Mucosa of gallbladder (tissue), 1 donor: Measurements from ENCODE around the gene SEMA4D. TPM values are rescaled to one million over a fixed set of nuclear protein-coding genes. Genes with fewer than 3 reads are reported as not detected.

ENCODE experiments used
- DNase-seq: peaks from one replicate; pipeline ENCODE4 v3.0.0-alpha.2; 2020; ENCODE audit warnings: low spot score
- total RNA-seq: library from RNA; stranded (reverse); gene quantifications from one replicate; pipeline ENCODE4 v1.2.1, GENCODE V29; 2021
- donor health status: DM: no; HTN: no; CAD: no.

Gene SEMA4D
- total RNA-seq, 1 donor from 2014 or later = 66.2 TPM

GRCh38 chr9:89318123-89319014 lies 179.5 kb downstream of the SEMA4D start, which contains the start of gene SECISBP2:
SECISBP2 (plus strand) TSS chr9:89318500; CDS start chr9:89318577, 77 bp downstream.
- peak; percentile 96 for DNase-seq

- DNase-seq = no peak
These were observed 180.6 kb downstream of the SEMA4D start for GRCh38 chr9:89317282-89317681.

- DNase-seq = no peak
These were observed 182.4 kb downstream of the SEMA4D start for GRCh38 chr9:89315482-89315881.

GRCh38 chr9:89314955-89315354 lies 183.0 kb downstream of the SEMA4D start:
- no peak for DNase-seq

GRCh38 chr9:89313842-89314241 lies 184.1 kb downstream of the SEMA4D start:
- DNase-seq = no peak

GRCh38 chr9:89312222-89312571 lies 185.7 kb downstream of the SEMA4D start:
- DNase-seq = no peak

- DNase-seq = no peak
These were observed 186.3 kb downstream of the SEMA4D start for GRCh38 chr9:89311346-89312221.

Other genes starting within 250 kb of the SEMA4D start
- 10.6 TPM for gene CKS2, start 186.9 kb downstream of the SEMA4D start, total RNA-seq
- gene SECISBP2, start 179.6 kb downstream of the SEMA4D start, total RNA-seq = 36.5 TPM
- 18.8 TPM for gene GADD45G, start 106.9 kb upstream of the SEMA4D start, total RNA-seq